H1 (cell line): Measurements from ENCODE around the gene SLC35F6. TPM values are rescaled to one million over a fixed set of nuclear protein-coding genes. Genes with fewer than 3 reads are reported as not detected.

Experiments used
- ASH2L ChIP-seq: fragments of 200-600, 300-600 bp; sonication (generic); IDR thresholded peaks from one replicate; pipeline ENCODE4 v1.7.1; 2017; ENCODE audit warnings: low read length
- CTBP2 ChIP-seq: IDR thresholded peaks from 2 replicates; pipeline ENCODE4 v1.7.0; 2011; ENCODE audit warnings: borderline replicate concordance, mild to moderate bottlenecking, moderate library complexity, mixed read lengths, low read length; ENCODE audit not compliant: insufficient read depth, insufficient read length
- GTF2F1 ChIP-seq: IDR thresholded peaks from 2 replicates; pipeline ENCODE4 v1.6.1; 2012; ENCODE audit warnings: low read depth, low read length, improper control_type of control experiment, borderline replicate concordance
- RAD21 ChIP-seq, 2 experiments: IDR thresholded peaks in 1 of 2; conservative IDR thresholded peaks in 1 of 2; 2 replicates each; pipeline ENCODE4 v1.6.1; 2011; ENCODE audit warnings: low read depth in 2 of 2, low read length in 2 of 2, improper control_type of control experiment in 1 of 2, inconsistent platforms in 1 of 2, mild to moderate bottlenecking in 1 of 2, moderate library complexity in 1 of 2
- RFX5 ChIP-seq: IDR thresholded peaks from 2 replicates; pipeline ENCODE4 v1.6.1; 2011; ENCODE audit warnings: low read depth, low read length, improper control_type of control experiment, borderline replicate concordance
- TAF7 ChIP-seq: optimal IDR thresholded peaks from 2 replicates; pipeline ENCODE3; 2011; ENCODE audit warnings: low read depth, mild to moderate bottlenecking, inconsistent platforms, low read length, moderate library complexity, borderline replicate concordance
- polyA plus RNA-seq, 7 experiments: library from polyadenylated mRNA; depleted of rRNA in 3 of 7; stranded (reverse) in 5 of 7; unstranded in 2 of 7; fragments of >200 nt in 5 of 7; fragments of 200-250 nt in 2 of 7; gene quantifications; 1 replicate in 5 of 7; 2 replicates in 1 of 7; 4 replicates in 1 of 7; pipeline versions ENCODE4 v1.2.1 to v1.2.3, GENCODE V29; 2011 to 2013; ENCODE audit warnings: missing spikeins in 2 of 7, mixed read lengths in 2 of 7
- total RNA-seq: library from RNA; stranded (reverse); fragmentation: NEBNext Ultra II Directional; extraction: Animal tissue kit (Norgen Biotek cat#: 25700); gene quantifications from 2 replicates; pipeline ENCODE4 v1.2.1, GENCODE V29; 2021
- TF ChIP-seq, protein P1 (sequence below): fragments of 300-600 bp; sonication (generic); IDR thresholded peaks from 2 replicates; pipeline ENCODE4 v1.7.1; 2012; ENCODE audit warnings: low read length, moderate library complexity, mild to moderate bottlenecking, inconsistent platforms; ENCODE audit not compliant: insufficient replicate concordance

The SLC35F6 gene
- total and polyA plus RNA-seq, 2 of the 8 experiments (the other 6 are each of a cell fraction or from before 2014, with no cell fraction given), result 11.2 to 13.5 TPM

DNA sequence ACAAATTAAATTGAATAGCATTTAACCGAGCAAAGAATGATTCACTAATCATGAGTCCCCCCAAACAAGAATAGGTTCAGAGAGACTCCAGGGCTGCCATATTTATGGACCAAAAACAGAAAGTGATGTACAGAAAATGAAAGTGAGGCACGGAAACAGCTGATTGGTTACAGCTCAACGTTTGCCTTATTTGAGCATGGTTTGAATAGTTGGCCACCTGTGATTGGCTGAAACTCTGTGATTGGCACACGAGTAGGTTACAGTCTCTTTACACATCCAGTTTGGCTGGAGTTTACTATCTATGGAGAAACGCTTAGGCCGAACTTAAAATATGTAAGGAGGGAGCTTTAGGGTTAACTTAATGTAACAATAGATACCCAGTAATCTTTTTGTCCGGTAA lies 56.8 kb downstream of the SLC35F6 start (continued):
- TF ChIP-seq, protein P1, sequence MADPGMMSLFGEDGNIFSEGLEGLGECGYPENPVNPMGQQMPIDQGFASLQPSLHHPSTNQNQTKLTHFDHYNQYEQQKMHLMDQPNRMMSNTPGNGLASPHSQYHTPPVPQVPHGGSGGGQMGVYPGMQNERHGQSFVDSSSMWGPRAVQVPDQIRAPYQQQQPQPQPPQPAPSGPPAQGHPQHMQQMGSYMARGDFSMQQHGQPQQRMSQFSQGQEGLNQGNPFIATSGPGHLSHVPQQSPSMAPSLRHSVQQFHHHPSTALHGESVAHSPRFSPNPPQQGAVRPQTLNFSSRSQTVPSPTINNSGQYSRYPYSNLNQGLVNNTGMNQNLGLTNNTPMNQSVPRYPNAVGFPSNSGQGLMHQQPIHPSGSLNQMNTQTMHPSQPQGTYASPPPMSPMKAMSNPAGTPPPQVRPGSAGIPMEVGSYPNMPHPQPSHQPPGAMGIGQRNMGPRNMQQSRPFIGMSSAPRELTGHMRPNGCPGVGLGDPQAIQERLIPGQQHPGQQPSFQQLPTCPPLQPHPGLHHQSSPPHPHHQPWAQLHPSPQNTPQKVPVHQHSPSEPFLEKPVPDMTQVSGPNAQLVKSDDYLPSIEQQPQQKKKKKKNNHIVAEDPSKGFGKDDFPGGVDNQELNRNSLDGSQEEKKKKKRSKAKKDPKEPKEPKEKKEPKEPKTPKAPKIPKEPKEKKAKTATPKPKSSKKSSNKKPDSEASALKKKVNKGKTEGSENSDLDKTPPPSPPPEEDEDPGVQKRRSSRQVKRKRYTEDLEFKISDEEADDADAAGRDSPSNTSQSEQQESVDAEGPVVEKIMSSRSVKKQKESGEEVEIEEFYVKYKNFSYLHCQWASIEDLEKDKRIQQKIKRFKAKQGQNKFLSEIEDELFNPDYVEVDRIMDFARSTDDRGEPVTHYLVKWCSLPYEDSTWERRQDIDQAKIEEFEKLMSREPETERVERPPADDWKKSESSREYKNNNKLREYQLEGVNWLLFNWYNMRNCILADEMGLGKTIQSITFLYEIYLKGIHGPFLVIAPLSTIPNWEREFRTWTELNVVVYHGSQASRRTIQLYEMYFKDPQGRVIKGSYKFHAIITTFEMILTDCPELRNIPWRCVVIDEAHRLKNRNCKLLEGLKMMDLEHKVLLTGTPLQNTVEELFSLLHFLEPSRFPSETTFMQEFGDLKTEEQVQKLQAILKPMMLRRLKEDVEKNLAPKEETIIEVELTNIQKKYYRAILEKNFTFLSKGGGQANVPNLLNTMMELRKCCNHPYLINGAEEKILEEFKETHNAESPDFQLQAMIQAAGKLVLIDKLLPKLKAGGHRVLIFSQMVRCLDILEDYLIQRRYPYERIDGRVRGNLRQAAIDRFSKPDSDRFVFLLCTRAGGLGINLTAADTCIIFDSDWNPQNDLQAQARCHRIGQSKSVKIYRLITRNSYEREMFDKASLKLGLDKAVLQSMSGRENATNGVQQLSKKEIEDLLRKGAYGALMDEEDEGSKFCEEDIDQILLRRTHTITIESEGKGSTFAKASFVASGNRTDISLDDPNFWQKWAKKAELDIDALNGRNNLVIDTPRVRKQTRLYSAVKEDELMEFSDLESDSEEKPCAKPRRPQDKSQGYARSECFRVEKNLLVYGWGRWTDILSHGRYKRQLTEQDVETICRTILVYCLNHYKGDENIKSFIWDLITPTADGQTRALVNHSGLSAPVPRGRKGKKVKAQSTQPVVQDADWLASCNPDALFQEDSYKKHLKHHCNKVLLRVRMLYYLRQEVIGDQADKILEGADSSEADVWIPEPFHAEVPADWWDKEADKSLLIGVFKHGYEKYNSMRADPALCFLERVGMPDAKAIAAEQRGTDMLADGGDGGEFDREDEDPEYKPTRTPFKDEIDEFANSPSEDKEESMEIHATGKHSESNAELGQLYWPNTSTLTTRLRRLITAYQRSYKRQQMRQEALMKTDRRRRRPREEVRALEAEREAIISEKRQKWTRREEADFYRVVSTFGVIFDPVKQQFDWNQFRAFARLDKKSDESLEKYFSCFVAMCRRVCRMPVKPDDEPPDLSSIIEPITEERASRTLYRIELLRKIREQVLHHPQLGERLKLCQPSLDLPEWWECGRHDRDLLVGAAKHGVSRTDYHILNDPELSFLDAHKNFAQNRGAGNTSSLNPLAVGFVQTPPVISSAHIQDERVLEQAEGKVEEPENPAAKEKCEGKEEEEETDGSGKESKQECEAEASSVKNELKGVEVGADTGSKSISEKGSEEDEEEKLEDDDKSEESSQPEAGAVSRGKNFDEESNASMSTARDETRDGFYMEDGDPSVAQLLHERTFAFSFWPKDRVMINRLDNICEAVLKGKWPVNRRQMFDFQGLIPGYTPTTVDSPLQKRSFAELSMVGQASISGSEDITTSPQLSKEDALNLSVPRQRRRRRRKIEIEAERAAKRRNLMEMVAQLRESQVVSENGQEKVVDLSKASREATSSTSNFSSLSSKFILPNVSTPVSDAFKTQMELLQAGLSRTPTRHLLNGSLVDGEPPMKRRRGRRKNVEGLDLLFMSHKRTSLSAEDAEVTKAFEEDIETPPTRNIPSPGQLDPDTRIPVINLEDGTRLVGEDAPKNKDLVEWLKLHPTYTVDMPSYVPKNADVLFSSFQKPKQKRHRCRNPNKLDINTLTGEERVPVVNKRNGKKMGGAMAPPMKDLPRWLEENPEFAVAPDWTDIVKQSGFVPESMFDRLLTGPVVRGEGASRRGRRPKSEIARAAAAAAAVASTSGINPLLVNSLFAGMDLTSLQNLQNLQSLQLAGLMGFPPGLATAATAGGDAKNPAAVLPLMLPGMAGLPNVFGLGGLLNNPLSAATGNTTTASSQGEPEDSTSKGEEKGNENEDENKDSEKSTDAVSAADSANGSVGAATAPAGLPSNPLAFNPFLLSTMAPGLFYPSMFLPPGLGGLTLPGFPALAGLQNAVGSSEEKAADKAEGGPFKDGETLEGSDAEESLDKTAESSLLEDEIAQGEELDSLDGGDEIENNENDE, result no peak
- no peak for TF ChIP-seq CTBP2
- TF ChIP-seq TAF7, result no peak
- no peak for TF ChIP-seq ASH2L
- no peak for TF ChIP-seq RFX5
- TF ChIP-seq RAD21 (IDR thresholded peaks at IDR 0.05 in 1 of 2, conservative IDR thresholded peaks at IDR 0.05 in 1 of 2; ENCODE audit: low read depth in 2 of 2, low read length in 2 of 2), result no peak
- TF ChIP-seq GTF2F1, result no peak
